ENCODE results near the gene SULT1C2. TPM values are rescaled to one million over a fixed set of nuclear protein-coding genes. Genes with fewer than 3 reads are reported as not detected.

Gene SULT1C2
- total and polyA plus RNA-seq, 10 of the 15 experiments (the other 5 are each of a cell fraction or from before 2014, with no cell fraction given) = 0.03 to 0.07 (median 0.04) TPM; not detected in 7

DNA sequence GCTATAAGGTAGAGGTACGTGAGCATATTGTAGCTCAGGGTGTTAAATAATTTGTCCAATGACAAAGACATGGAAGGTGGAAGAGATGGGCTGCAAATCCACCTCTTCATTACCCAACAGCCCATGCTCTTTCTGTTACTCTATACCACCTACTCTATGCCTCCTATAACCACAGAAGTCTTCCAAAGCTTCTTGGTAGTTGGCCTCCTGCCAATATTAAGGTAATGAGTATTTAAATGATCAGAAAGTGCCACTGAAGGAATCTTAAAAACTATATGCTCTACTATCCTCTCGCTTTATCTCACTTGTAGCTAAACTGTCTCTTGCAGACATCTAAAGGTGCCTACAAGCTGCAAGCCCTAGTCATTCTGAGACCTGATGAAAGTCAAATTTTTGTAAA is 41.1 kb downstream of the SULT1C2 start (continued):
- TF ChIP-seq, protein P1, sequence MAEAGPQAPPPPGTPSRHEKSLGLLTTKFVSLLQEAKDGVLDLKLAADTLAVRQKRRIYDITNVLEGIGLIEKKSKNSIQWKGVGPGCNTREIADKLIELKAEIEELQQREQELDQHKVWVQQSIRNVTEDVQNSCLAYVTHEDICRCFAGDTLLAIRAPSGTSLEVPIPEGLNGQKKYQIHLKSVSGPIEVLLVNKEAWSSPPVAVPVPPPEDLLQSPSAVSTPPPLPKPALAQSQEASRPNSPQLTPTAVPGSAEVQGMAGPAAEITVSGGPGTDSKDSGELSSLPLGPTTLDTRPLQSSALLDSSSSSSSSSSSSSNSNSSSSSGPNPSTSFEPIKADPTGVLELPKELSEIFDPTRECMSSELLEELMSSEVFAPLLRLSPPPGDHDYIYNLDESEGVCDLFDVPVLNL (IDR thresholded peaks at IDR 0.05; ENCODE audit: low read depth, low read length) = no peak
- no peak for TF ChIP-seq SPI1 (IDR thresholded peaks at IDR 0.05; ENCODE audit: borderline replicate concordance, insufficient read depth, low read depth, low read length)
- TF ChIP-seq SMARCA5 (IDR thresholded peaks at IDR 0.05) = no peak
- no peak for TF ChIP-seq SMC3 (IDR thresholded peaks at IDR 0.05; ENCODE audit: borderline replicate concordance, low read length)
- TF ChIP-seq POLR2A (IDR thresholded peaks at IDR 0.05; ENCODE audit: low read depth, low read length) = no peak
- TF ChIP-seq SP1 (IDR thresholded peaks at IDR 0.05; ENCODE audit: low read depth, low read length) = no peak
- no peak for TF ChIP-seq ZZZ3 (IDR thresholded peaks at IDR 0.05; ENCODE audit: control insufficient read depth, insufficient read length, low read depth)
- no peak for TF ChIP-seq TARDBP (IDR thresholded peaks at IDR 0.05; ENCODE audit: borderline replicate concordance)

DNA sequence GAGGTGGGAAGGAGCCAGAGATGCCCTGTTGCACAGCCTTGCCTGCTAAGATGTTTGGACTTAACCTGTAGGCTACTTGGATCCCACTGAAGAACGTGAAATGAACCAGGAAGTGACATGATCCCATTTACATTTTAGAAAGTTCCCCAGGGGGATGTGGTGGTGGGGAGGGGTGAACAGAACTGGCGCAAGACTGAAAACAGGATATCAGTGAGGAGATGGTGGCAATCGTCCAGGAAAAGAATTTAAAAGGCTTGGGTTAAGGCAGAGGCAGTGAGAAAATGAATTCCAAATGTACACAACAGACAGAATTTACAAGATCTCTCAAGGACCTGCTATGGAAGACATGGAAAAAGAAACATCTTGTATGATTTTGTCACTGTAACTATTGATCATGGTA is 42.3 kb downstream of the SULT1C2 start:
- Histone ChIP-seq H4K20me1 (ENCODE audit: control insufficient read depth, insufficient read depth) (no peaks in the 10 kb centered on the region), H3K4me1 (ENCODE audit: control insufficient read depth, insufficient read depth, low read length) (no peaks in the 10 kb centered on the region), H3K9ac (ENCODE audit: control insufficient read depth, insufficient read depth, low read length) (no peak overlapping the region), H3K27me3 (replicated peaks in 1 of 2; ENCODE audit: control insufficient read depth in 2 of 2, insufficient read depth in 2 of 2, low read length in 1 of 2) (0 out of 4 replicates have a peak, but pooled peaks cover 0 to 3% of the 10 kb centered on the region in 2 experiments), H3K4me2 (ENCODE audit: control insufficient read depth, insufficient read depth) (no peak overlapping the region), H3K9me3 (replicated peaks; ENCODE audit: control insufficient read depth, insufficient read depth, low read length) (no peaks in the 10 kb centered on the region), H3K36me3 (ENCODE audit: control insufficient read depth in 2 of 2, insufficient read depth in 2 of 2, low read length in 1 of 2) (no peaks in the 10 kb centered on the region), H2AFZ (ENCODE audit: control insufficient read depth, low read depth, low read length) (no peak overlapping the region), H3K4me3 (no peak overlapping the region), H3K79me2 (ENCODE audit: control insufficient read depth, insufficient read depth, low read length) (no peaks in the 10 kb centered on the region), H3K27ac (ENCODE audit: control insufficient read depth, insufficient read depth) (no peak overlapping the region)
- no TSS peak for BruUV-seq (replicated peaks)
- WGBS (ENCODE audit: insufficient coverage, insufficient replicate concordance, low lambda C conversion rate, missing lambda C conversion rate) = 33% methylated on average over 3 of the region's 3 CpGs
- ChIA-PET CTCF (no interaction called here), RAD21 (ENCODE audit: unreplicated experiment) (no interaction called here), POLR2A (no interaction called here), SMC1A (ENCODE audit: uncharacterized antibody, unreplicated experiment) (no interaction called here)
- FAIRE-seq = no peak
- ATAC-seq = no peak
- no peak for DNase-seq (ENCODE audit: low read depth, low spot score)
- in situ Hi-C loops (cut with MboI) (no loop called here), intact Hi-C loops (cut with micrococcal nuclease; ENCODE audit: unreplicated experiment) (no loop called here)
- TF ChIP-seq, protein P2, sequence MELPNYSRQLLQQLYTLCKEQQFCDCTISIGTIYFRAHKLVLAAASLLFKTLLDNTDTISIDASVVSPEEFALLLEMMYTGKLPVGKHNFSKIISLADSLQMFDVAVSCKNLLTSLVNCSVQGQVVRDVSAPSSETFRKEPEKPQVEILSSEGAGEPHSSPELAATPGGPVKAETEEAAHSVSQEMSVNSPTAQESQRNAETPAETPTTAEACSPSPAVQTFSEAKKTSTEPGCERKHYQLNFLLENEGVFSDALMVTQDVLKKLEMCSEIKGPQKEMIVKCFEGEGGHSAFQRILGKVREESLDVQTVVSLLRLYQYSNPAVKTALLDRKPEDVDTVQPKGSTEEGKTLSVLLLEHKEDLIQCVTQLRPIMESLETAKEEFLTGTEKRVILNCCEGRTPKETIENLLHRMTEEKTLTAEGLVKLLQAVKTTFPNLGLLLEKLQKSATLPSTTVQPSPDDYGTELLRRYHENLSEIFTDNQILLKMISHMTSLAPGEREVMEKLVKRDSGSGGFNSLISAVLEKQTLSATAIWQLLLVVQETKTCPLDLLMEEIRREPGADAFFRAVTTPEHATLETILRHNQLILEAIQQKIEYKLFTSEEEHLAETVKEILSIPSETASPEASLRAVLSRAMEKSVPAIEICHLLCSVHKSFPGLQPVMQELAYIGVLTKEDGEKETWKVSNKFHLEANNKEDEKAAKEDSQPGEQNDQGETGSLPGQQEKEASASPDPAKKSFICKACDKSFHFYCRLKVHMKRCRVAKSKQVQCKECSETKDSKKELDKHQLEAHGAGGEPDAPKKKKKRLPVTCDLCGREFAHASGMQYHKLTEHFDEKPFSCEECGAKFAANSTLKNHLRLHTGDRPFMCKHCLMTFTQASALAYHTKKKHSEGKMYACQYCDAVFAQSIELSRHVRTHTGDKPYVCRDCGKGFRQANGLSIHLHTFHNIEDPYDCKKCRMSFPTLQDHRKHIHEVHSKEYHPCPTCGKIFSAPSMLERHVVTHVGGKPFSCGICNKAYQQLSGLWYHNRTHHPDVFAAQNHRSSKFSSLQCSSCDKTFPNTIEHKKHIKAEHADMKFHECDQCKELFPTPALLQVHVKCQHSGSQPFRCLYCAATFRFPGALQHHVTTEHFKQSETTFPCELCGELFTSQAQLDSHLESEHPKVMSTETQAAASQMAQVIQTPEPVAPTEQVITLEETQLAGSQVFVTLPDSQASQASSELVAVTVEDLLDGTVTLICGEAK (IDR thresholded peaks at IDR 0.05; ENCODE audit: borderline replicate concordance) = no peak
- TF ChIP-seq, protein P3, sequence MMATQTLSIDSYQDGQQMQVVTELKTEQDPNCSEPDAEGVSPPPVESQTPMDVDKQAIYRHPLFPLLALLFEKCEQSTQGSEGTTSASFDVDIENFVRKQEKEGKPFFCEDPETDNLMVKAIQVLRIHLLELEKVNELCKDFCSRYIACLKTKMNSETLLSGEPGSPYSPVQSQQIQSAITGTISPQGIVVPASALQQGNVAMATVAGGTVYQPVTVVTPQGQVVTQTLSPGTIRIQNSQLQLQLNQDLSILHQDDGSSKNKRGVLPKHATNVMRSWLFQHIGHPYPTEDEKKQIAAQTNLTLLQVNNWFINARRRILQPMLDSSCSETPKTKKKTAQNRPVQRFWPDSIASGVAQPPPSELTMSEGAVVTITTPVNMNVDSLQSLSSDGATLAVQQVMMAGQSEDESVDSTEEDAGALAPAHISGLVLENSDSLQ (IDR thresholded peaks at IDR 0.05) = no peak
- TF ChIP-seq TCF3 (IDR thresholded peaks at IDR 0.05; ENCODE audit: borderline replicate concordance, insufficient read depth, low read depth, low read length) (no peak), SREBF2 (IDR thresholded peaks at IDR 0.05; ENCODE audit: low read length) (no peak), CBFB (IDR thresholded peaks at IDR 0.05; ENCODE audit: low read depth) (no peak), SRF (IDR thresholded peaks at IDR 0.05; ENCODE audit: low read depth in 2 of 2, low read length in 2 of 2) (no peak), POU2F2 (IDR thresholded peaks at IDR 0.05; ENCODE audit: borderline replicate concordance, low read depth, low read length) (no peak), SMC3 (IDR thresholded peaks at IDR 0.05; ENCODE audit: borderline replicate concordance, low read length) (no peak), CEBPB (IDR thresholded peaks at IDR 0.05; ENCODE audit: borderline replicate concordance in 1 of 2, low read depth in 2 of 2, low read length in 2 of 2) (no peak)
- TF ChIP-seq, protein P4, sequence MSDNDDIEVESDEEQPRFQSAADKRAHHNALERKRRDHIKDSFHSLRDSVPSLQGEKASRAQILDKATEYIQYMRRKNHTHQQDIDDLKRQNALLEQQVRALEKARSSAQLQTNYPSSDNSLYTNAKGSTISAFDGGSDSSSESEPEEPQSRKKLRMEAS (IDR thresholded peaks at IDR 0.05; ENCODE audit: low read depth, low read length) = no peak
